Activated B cell treated with CpG ODN at 0.5 μM for 24 hours (primary cell): ENCODE results near the gene MAP3K14. TPM values are rescaled to one million over a fixed set of nuclear protein-coding genes. Genes with fewer than 3 reads are reported as not detected.
"Not testable (repeated sequence)": the region's sequence is repeated elsewhere in the genome, so short reads cannot be mapped to it uniquely, and the experiment has no call there.

Experiments used
- ATAC-seq: fragments of 200-7000 bp; cut with Tn5 transposase; one replicate; pipeline ENCODE4 v1.10.0; 2021; ENCODE audit warnings: low read depth, mild to moderate bottlenecking, moderate library complexity
- CTCF ChIA-PET: fragments of 350-600 bp; sonication (Branson Sonifier 250); formaldehyde crosslinking; loops from one replicate; lab custom pipeline; 2021; ENCODE audit warnings: antibody characterized with exemption; lab: Charles Lee
- POLR2A ChIA-PET: fragments of 350-600 bp; sonication (Branson Sonifier 250); formaldehyde crosslinking; loops from one replicate; lab custom pipeline; 2021; ENCODE audit warnings: antibody characterized with exemption; lab: Charles Lee
- DNase-seq: peaks from one replicate; pipeline ENCODE4 v3.0.0; 2022
- H3K27ac Mint-ChIP-seq: one replicate; pipeline ENCODE4 v1.8.0; 2020; ENCODE audit warnings: mixed read lengths
- H3K27me3 Mint-ChIP-seq: one replicate; pipeline ENCODE4 v1.8.0; 2021; ENCODE audit warnings: mixed read lengths
- H3K36me3 Mint-ChIP-seq: one replicate; pipeline ENCODE4 v1.8.0; 2021; ENCODE audit warnings: low read depth, mixed read lengths
- H3K4me1 Mint-ChIP-seq: one replicate; pipeline ENCODE4 v1.8.0; 2021; ENCODE audit warnings: mixed read lengths
- H3K4me3 Mint-ChIP-seq: one replicate; pipeline ENCODE4 v1.8.0; 2020; ENCODE audit warnings: mild to moderate bottlenecking, mixed read lengths
- H3K9me3 Mint-ChIP-seq: one replicate; pipeline ENCODE4 v1.8.0; 2020; ENCODE audit warnings: mixed read lengths
- intact Hi-C: fragments of 100-400 bp; cut with micrococcal nuclease; formaldehyde crosslinking; loops from one replicate; pipeline ENCODE4 v1.15.1; 2024
- total RNA-seq: library from RNA; stranded (reverse); gene quantifications from 2 replicates; pipeline ENCODE4 v1.2.3, GENCODE V29; 2022
- TF ChIP-seq, protein P1 (sequence below): fragments of 200-600 bp; IDR thresholded peaks from one replicate; pipeline ENCODE4 v1.8.0; 2022; ENCODE audit warnings: antibody characterized with exemption, mild to moderate bottlenecking

MAP3K14 gene
- total RNA-seq, 1 donor from 2014 or later = 88.6 TPM

DNA sequence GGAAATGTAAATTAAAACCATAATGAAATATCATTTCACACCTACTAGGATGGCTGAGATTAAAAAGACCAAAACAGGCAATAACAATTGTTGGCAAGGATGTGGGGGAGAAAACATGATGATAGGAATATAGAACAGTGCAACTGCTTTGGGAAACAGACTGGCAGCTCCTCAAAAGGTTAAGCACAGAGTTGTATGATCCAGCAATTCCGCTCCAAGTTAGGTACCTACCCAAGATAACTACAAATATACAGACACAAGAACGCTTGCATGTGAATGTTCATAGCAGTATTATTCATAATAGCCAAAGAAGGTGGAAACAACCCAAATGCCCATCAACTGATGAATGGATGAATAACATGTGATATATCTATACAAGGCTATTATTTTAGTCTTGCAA lies 35.0 kb upstream of the MAP3K14 start:
- Mint-ChIP-seq H3K4me3 (no peak overlapping the region), H3K9me3 (peaks cover 11% of the 10 kb centered on the region), H3K27me3 (no peaks in the 10 kb centered on the region), H3K27ac (no peak overlapping the region), H3K4me1 (peaks cover 26% of the 10 kb centered on the region), H3K36me3 (peaks cover 2% of the 10 kb centered on the region)
- CTCF ChIA-PET = no interaction called here
- intact Hi-C loops = loop anchor here (5.0 kb wide), 1 partner anchor 35 kb away; the partner anchor contains the start of gene MAP3K14
- TF ChIP-seq, protein P1, sequence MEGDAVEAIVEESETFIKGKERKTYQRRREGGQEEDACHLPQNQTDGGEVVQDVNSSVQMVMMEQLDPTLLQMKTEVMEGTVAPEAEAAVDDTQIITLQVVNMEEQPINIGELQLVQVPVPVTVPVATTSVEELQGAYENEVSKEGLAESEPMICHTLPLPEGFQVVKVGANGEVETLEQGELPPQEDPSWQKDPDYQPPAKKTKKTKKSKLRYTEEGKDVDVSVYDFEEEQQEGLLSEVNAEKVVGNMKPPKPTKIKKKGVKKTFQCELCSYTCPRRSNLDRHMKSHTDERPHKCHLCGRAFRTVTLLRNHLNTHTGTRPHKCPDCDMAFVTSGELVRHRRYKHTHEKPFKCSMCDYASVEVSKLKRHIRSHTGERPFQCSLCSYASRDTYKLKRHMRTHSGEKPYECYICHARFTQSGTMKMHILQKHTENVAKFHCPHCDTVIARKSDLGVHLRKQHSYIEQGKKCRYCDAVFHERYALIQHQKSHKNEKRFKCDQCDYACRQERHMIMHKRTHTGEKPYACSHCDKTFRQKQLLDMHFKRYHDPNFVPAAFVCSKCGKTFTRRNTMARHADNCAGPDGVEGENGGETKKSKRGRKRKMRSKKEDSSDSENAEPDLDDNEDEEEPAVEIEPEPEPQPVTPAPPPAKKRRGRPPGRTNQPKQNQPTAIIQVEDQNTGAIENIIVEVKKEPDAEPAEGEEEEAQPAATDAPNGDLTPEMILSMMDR = no peak
- DNase-seq (no peak), ATAC-seq (no peak)
- POLR2A ChIA-PET = interaction anchor here (1.1 kb wide), 1 partner anchor 19 kb away, joined by 5 read pairs; no protein-coding TSS in a partner anchor

DNA sequence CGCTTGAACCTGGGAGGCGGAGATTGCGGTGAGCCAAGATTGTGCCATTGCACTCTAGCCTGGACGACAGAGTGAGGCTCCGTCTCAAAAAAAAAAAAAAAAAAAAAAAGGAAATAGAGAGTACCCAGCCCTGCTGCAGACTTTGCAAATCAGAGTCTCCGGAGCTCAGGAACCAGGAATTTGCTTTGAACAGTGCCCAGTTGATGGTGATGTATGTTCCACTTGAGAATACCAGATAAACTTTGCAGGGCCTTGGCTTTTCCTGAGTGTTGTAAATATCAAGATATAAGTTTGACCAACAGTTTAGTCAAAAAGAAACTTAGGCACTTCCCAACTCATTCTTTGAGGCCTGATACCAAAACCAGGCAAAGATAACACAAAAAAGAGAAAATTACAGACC lies 30.6 kb upstream of the MAP3K14 start:
- intact Hi-C loops = no loop called here
- peaks cover 2% of the 10 kb centered on the region for H3K36me3 Mint-ChIP-seq
- H3K4me3 Mint-ChIP-seq = no peak overlapping the region
- H3K27ac Mint-ChIP-seq = no peak overlapping the region
- ATAC-seq (no peak), DNase-seq (no peak)
- H3K9me3 Mint-ChIP-seq = peaks cover 8% of the 10 kb centered on the region
- H3K27me3 Mint-ChIP-seq = no peaks in the 10 kb centered on the region
- TF ChIP-seq, protein P1 = no peak
- POLR2A ChIA-PET = interaction anchor here (1.1 kb wide), 1 partner anchor 19 kb away, joined by 3 read pairs; no protein-coding TSS in a partner anchor
- peaks cover 16% of the 10 kb centered on the region for H3K4me1 Mint-ChIP-seq
- CTCF ChIA-PET = no interaction called here

DNA sequence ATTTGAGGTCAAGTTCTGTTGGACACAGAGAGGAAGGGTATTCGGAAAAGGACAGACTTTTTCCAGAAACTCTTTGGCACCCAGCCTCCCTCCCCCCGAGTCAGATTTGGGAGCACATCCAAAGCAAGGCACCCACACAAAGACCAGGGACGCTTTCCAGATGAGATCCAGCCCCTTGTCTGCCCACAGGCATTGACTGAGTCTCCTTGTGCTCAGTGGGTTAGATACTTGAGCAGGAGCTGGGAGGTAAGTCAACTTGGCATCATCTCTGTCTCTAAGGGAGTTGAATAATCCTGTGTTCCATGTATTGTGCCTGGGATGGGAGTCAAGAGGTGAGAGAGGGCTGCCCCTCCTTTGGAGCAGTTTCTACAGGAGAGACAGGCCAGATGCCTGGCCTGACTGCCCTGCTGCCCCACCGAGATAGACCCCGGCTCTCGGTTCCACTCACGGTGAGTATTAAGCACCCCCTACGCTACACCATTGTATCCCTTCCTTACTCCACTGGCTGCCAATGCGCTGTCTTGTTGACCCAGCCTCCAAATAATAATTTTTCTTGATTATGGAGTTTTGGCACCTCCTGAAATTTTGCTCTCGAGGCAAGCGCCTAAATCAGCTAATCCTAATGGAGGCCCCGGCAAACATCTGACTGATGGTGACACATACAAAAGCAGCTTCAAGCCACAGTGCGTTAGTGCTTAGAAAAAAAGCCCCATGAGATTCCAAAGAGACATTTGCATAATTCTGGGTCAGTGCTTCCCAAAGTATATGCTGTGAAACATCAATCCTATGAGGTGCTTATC lies 29.6 kb upstream of the MAP3K14 start:
- Mint-ChIP-seq H3K9me3 (peaks cover 3% of the 10 kb centered on the region), H3K4me3 (no peak overlapping the region), H3K4me1 (peaks cover 9% of the 10 kb centered on the region), H3K36me3 (no peaks in the 10 kb centered on the region), H3K27me3 (peaks cover 3% of the 10 kb centered on the region), H3K27ac (no peak overlapping the region)
- ATAC-seq (no peak), DNase-seq (no peak)
- intact Hi-C loops = no loop called here
- CTCF ChIA-PET = no interaction called here
- TF ChIP-seq, protein P1 = no peak
- POLR2A ChIA-PET = interaction anchor here (2.5 kb wide), 1 partner anchor 30 kb away, joined by 20 read pairs; the partner anchor contains the start of gene MAP3K14

DNA sequence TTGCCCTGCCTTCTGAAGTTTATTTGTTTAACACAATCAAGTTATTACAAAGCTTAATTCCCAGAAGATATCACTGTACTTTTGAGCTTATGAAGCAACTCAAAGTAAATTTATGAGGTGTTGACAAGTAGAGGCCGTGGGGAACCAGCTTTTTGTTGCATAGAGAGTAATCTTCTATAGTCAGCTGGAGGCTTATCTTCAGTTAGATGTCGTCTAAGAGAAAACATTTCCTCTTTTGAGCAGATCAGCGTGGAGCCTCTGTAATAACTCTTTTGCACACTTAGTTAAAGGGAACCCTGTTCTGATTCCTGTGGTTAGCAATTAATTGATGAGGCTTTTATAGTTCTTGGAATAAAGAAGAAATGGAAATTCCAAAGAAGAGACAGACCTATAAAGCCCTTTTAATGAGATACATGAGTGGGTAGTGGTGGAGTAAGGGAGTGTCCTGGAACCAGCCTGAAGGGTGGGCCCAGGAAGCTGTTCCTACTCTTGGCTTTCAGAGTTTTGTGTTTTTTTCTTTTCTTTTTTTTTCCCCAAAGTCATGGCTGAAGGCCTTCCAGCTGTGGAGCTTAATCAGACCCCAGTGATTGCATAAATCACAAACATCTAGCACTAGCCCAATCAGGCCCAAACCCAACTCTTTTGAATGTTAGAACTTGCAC lies 28.9 kb upstream of the MAP3K14 start:
- Mint-ChIP-seq H3K36me3 (no peaks in the 10 kb centered on the region), H3K27ac (no peak overlapping the region), H3K4me1 (peaks cover 9% of the 10 kb centered on the region), H3K27me3 (peaks cover 4% of the 10 kb centered on the region), H3K4me3 (no peak overlapping the region), H3K9me3 (no peaks in the 10 kb centered on the region)
- no peak for DNase-seq
- ATAC-seq = no peak
- intact Hi-C loops = no loop called here
- TF ChIP-seq, protein P1 = no peak
- CTCF ChIA-PET = no interaction called here
- POLR2A ChIA-PET = interaction anchor here (2.5 kb wide), 1 partner anchor 29 kb away, joined by 20 read pairs; the partner anchor contains the start of gene MAP3K14

DNA sequence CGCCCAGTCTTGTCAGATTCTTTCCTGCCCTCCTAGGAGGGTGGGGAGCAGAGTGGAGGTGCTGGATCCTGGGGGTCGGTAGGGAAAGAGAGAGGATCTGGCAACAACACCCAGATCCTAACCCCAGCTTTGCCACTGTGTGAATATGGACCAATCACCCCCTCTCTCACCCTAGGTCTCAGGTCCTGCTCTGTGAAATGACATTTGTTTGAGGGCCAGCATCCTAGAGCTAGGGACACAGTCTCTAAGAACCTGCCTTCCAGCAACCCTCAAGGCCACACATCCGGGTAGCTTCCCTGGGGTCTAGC lies 28.4 kb upstream of the MAP3K14 start:
- H3K36me3 Mint-ChIP-seq = no peaks in the 10 kb centered on the region
- H3K4me3 Mint-ChIP-seq = no peak overlapping the region
- TF ChIP-seq, protein P1 = no peak
- H3K27ac Mint-ChIP-seq = no peak overlapping the region
- intact Hi-C loops = no loop called here
- DNase-seq (peak; percentile 4), ATAC-seq (no peak)
- POLR2A ChIA-PET = interaction anchor here (2.5 kb wide), 1 partner anchor 29 kb away, joined by 20 read pairs; the partner anchor contains the start of gene MAP3K14
- peaks cover 9% of the 10 kb centered on the region for H3K4me1 Mint-ChIP-seq
- H3K27me3 Mint-ChIP-seq = peaks cover 4% of the 10 kb centered on the region
- H3K9me3 Mint-ChIP-seq = no peaks in the 10 kb centered on the region
- CTCF ChIA-PET = no interaction called here

DNA sequence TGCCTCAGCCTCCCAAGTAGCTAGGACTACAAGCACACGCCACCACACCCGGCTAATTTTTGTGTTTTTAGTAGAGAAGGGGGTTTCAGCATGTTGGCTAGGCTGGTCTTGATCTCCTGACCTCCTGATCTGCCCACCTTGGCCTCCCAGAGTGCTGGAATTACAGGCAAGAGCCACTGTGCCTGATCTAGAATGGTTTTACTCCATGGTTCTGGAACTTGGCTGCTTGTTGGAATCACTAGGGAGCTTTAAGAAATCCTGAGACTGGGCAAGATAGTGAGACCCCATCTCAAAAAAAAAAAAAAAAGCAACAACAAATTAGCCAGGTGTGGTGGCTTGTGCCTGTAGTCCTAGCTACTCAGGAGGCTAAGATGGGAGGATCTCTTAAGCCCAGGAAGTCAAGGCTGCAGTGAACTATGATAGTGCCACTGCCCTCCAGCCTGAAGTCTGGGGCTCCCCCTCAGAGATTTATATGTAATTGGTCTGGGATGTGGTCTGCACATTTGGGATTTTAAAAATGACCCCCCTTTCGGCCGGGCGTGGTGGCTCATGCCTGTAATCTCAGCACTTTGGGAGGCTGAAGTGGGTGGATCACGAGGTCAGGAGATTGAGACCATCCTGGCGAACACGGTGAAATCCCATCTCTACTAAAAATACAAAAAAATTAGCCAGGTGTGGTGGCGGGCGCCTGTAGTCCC lies 27.3 kb upstream of the MAP3K14 start:
- H3K4me3 Mint-ChIP-seq, H3K27ac Mint-ChIP-seq, H3K27me3 Mint-ChIP-seq, H3K4me1 Mint-ChIP-seq, DNase-seq, H3K9me3 Mint-ChIP-seq, H3K36me3 Mint-ChIP-seq, ATAC-seq, CTCF ChIA-PET, intact Hi-C loops: not testable (repeated sequence)
- POLR2A ChIA-PET = interaction anchor here (0.6 to 2.5 kb wide), 3 partner anchors 27 to 113 kb away, joined by 4 to 20 read pairs (median 7); partner anchors contain the start of gene MAP3K14
